Prostate gland (tissue), 2 donors: ENCODE measurements around the gene CANX. TPM values are rescaled to one million over a fixed set of nuclear protein-coding genes. Genes with fewer than 3 reads are reported as not detected.

Experiments
- DNase-seq: peaks from one replicate; pipeline ENCODE4 v3.0.0-alpha.2; 2019; ENCODE audit warnings: low spot score
- H3K27ac ChIP-seq, 2 donors: fragments of 200-600 bp; sonication (generic); 2 replicates each; pipeline ENCODE4 v1.5.1; 2017 to 2019
- H3K27me3 ChIP-seq: fragments of 200-600 bp; sonication (generic); replicated peaks from 2 replicates; pipeline ENCODE4 v1.5.1; 2019; ENCODE audit not compliant: insufficient read depth
- H3K36me3 ChIP-seq, 2 donors: fragments of 200-600 bp; sonication (generic); 1 replicate in 1 of 2; 2 replicates in 1 of 2; pipeline versions ENCODE4 v1.5.1 to v1.8.1; 2017 to 2019
- H3K4me1 ChIP-seq: fragments of 200-600 bp; sonication (generic); replicated peaks from 2 replicates; pipeline ENCODE4 v1.5.1; 2019
- H3K4me3 ChIP-seq, 2 donors: fragments of 200-600 bp; sonication (generic); 2 replicates each; pipeline ENCODE4 v1.5.1; 2017 to 2019
- H3K9me3 ChIP-seq: fragments of 200-600 bp; sonication (generic); 2 replicates; pipeline ENCODE4 v1.5.1; 2017
- POLR2A ChIP-seq: fragments of 450-650 bp; IDR thresholded peaks from one replicate; pipeline ENCODE4 v1.6.1; 2016; ENCODE audit warnings: antibody characterized with exemption, mild to moderate bottlenecking
- POLR2AphosphoS5 ChIP-seq: sonication (generic); formaldehyde crosslinking; IDR thresholded peaks from one replicate; pipeline ENCODE4 v1.6.1; 2017; ENCODE audit warnings: antibody characterized with exemption
- WGBS: methylation state at CpG from one replicate; pipeline ENCODE4 v1.1.5; 2018; 5-methylcytosine and 5-hydroxymethylcytosine counted together
- intact Hi-C: fragments of 100-400 bp; cut with DNase I; formaldehyde crosslinking; loops from one replicate; pipeline ENCODE4 v1.14.2; 2022
- total RNA-seq, 2 donors: library from RNA; depleted of rRNA; stranded (reverse); fragments of >200 nt; gene quantifications; one replicate each; pipeline ENCODE4 v1.1.0, GENCODE V29; 2016
- TF ChIP-seq, protein P1 (sequence below), 4 experiments: fragments of 200-600 bp in 2 of 4; fragments of 450-650 bp in 2 of 4; sonication (generic) in 2 of 4; IDR thresholded peaks; 1 replicate in 3 of 4; 2 replicates in 1 of 4; pipeline ENCODE4 v1.5.1; 2016 to 2019; ENCODE audit warnings: antibody characterized with exemption in 4 of 4, mild to moderate bottlenecking in 2 of 4, moderate library complexity in 2 of 4

Gene CANX
- total RNA-seq, 2 donors from 2014 or later: 341 to 468 TPM

GRCh38 chr5:179697993-179698934 lies 503 bp upstream of the CANX start:
- Histone ChIP-seq H3K4me3 (peak overlapping the region; percentile 77 to 98), H3K27me3 (no peaks in the 10 kb centered on the region), H3K36me3 (no peaks in the 10 kb centered on the region), H3K27ac (peak overlapping the region; percentile 91 to 95), H3K4me1 (no peaks in the 10 kb centered on the region), H3K9me3 (no peaks in the 10 kb centered on the region)
- 2% methylated on average over 72 of the region's 72 CpGs for WGBS
- peak; percentile 99 for DNase-seq
- intact Hi-C loops: loop anchor here (2.0 to 5.0 kb wide), 3 partner anchors 19 to 124 kb away; partner anchors contain the start of genes MAML1 and SQSTM1
- TF ChIP-seq POLR2A (peak; percentile 82), POLR2AphosphoS5 (peak; percentile 92)
- TF ChIP-seq, protein P1, sequence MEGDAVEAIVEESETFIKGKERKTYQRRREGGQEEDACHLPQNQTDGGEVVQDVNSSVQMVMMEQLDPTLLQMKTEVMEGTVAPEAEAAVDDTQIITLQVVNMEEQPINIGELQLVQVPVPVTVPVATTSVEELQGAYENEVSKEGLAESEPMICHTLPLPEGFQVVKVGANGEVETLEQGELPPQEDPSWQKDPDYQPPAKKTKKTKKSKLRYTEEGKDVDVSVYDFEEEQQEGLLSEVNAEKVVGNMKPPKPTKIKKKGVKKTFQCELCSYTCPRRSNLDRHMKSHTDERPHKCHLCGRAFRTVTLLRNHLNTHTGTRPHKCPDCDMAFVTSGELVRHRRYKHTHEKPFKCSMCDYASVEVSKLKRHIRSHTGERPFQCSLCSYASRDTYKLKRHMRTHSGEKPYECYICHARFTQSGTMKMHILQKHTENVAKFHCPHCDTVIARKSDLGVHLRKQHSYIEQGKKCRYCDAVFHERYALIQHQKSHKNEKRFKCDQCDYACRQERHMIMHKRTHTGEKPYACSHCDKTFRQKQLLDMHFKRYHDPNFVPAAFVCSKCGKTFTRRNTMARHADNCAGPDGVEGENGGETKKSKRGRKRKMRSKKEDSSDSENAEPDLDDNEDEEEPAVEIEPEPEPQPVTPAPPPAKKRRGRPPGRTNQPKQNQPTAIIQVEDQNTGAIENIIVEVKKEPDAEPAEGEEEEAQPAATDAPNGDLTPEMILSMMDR (IDR thresholded peaks at IDR 0.05): peak in 2 of 4 experiments; percentile 10 to 44

DNA sequence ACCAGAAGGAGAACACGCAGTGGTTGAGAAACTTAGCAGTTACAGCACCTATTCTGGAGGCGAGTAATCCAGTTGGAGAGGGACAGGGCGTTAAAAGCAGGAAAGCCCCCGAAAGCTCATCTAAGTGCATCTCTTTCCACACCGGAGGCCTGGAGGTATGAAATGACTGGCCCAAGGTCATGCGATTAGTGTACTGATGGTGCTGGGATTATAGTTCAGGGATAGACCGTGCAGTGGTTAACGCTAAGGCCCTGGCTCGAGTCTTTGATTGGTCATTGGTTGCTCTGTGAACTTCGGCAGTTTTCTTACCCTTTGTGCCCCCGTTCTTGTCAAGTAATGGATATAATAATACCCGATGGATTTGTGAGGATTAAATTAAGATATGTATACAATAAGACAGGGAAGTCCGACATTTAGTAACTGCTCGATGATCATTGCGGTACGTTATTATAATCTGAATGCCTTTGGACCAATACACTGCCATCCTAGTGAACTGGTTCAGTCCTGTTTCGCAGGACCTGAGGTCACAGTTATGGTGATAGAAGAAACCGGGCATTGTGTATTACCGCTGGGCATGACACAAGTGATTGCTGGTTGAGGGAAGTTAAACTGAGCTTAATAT lies 960 bp downstream of the CANX start:
- no peak for DNase-seq
- TF ChIP-seq, protein P1 (IDR thresholded peaks at IDR 0.05): no peak
- peak; percentile 17 for TF ChIP-seq POLR2AphosphoS5
- no peaks in the 10 kb centered on the region for H3K4me1 ChIP-seq
- peak overlapping the region; percentile 91 to 93 for H3K27ac ChIP-seq
- no peaks in the 10 kb centered on the region for H3K9me3 ChIP-seq
- H3K36me3 ChIP-seq: no peaks in the 10 kb centered on the region
- 4% methylated on average over 19 of the region's 19 CpGs for WGBS
- no peaks in the 10 kb centered on the region for H3K27me3 ChIP-seq
- intact Hi-C loops: loop anchor here (2.0 to 5.0 kb wide), 3 partner anchors 21 to 123 kb away; partner anchors contain the start of genes MAML1 and SQSTM1
- peak overlapping the region; percentile 77 to 98 for H3K4me3 ChIP-seq

GRCh38 chr5:179700401-179700918 lies 1.7 kb downstream of the CANX start:
- Histone ChIP-seq H3K4me3 (peak overlapping the region; percentile 77 to 98), H3K4me1 (no peaks in the 10 kb centered on the region), H3K9me3 (no peaks in the 10 kb centered on the region), H3K27ac (peak overlapping the region in 1 of 2 donors; percentile 93), H3K27me3 (no peaks in the 10 kb centered on the region), H3K36me3 (no peaks in the 10 kb centered on the region)
- no peak for DNase-seq
- WGBS: 51% methylated on average over 7 of the region's 7 CpGs
- intact Hi-C loops: no loop called here
- TF ChIP-seq POLR2AphosphoS5 (no peak), POLR2A (no peak)
- TF ChIP-seq, protein P1 (IDR thresholded peaks at IDR 0.05): no peak

DNA sequence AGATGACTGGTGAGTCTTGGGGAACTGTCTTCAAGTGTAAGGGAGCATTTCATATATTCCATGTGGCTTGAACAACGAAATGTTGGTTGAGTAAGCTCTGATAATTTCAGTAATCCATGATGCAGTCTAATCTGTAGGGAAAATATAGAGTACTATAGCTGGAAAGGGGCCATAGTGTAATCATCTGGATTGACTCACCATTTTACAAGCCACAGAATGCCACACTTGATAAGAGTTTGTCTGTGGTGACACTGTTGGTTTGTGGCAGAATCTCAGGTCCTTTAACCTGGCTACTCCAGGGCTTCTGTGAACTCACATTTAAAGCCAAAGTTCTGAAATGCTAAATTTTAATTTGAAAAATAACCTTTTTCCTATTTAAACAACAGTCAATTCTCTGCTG lies 17.5 kb downstream of the CANX start:
- Histone ChIP-seq H3K27me3 (no peaks in the 10 kb centered on the region), H3K27ac (no peak overlapping the region), H3K36me3 (peaks cover 10 to 31% of the 10 kb centered on the region in 2 donors), H3K4me1 (no peaks in the 10 kb centered on the region), H3K4me3 (no peak overlapping the region), H3K9me3 (no peaks in the 10 kb centered on the region)
- 78% methylated on average over 1 of the region's 1 CpG for WGBS
- intact Hi-C loops: no loop called here
- DNase-seq: no peak
- no peak for TF ChIP-seq POLR2AphosphoS5
- no peak for TF ChIP-seq POLR2A
- TF ChIP-seq, protein P1 (IDR thresholded peaks at IDR 0.05): no peak
